Uterus (tissue), 2 donors: ENCODE data around the gene ERGIC1.
"Not testable (repeated sequence)": the region's sequence is repeated elsewhere in the genome, so short reads cannot be mapped to it uniquely, and the experiment has no call there.

ENCODE experiments used
- POLR2A ChIP-seq, 2 donors: fragments of 450-650 bp; IDR thresholded peaks; one replicate each; pipeline ENCODE4 v1.6.1; 2016; ENCODE audit warnings: antibody characterized with exemption in 2 of 2, mild to moderate bottlenecking in 1 of 2, moderate library complexity in 1 of 2
- TF ChIP-seq, protein P1 (sequence below), 4 experiments: fragments of 200-600 bp in 2 of 4; fragments of 450-650 bp in 2 of 4; sonication (generic) in 2 of 4; IDR thresholded peaks; one replicate each; pipeline ENCODE4 v1.5.1; 2016 to 2019; ENCODE audit warnings: antibody characterized with exemption in 4 of 4, mild to moderate bottlenecking in 2 of 4, moderate library complexity in 1 of 4

GRCh38 chr5:172847584-172847983 lies 13.5 kb downstream of the ERGIC1 start:
- TF ChIP-seq, protein P1, sequence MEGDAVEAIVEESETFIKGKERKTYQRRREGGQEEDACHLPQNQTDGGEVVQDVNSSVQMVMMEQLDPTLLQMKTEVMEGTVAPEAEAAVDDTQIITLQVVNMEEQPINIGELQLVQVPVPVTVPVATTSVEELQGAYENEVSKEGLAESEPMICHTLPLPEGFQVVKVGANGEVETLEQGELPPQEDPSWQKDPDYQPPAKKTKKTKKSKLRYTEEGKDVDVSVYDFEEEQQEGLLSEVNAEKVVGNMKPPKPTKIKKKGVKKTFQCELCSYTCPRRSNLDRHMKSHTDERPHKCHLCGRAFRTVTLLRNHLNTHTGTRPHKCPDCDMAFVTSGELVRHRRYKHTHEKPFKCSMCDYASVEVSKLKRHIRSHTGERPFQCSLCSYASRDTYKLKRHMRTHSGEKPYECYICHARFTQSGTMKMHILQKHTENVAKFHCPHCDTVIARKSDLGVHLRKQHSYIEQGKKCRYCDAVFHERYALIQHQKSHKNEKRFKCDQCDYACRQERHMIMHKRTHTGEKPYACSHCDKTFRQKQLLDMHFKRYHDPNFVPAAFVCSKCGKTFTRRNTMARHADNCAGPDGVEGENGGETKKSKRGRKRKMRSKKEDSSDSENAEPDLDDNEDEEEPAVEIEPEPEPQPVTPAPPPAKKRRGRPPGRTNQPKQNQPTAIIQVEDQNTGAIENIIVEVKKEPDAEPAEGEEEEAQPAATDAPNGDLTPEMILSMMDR (IDR thresholded peaks at IDR 0.05): not testable (repeated sequence)
- TF ChIP-seq POLR2A (IDR thresholded peaks at IDR 0.05): not testable (repeated sequence)
